ENCODE data around the gene CRTC3.
"Not testable (repeated sequence)": the region's sequence is repeated elsewhere in the genome, so short reads cannot be mapped to it uniquely, and the experiment has no call there.

CRTC3 gene

GRCh38 chr15:90523373-90523772 is 6.3 kb upstream of the CRTC3 start:
- DNase-seq (ENCODE audit: low read depth): no peak

GRCh38 chr15:90524018-90524803 is 5.5 kb upstream of the CRTC3 start:
- DNase-seq (ENCODE audit: low read depth): not testable (repeated sequence)

- DNase-seq (ENCODE audit: low read depth): no peak
Observed at GRCh38 chr15:90529011-90529370, 732 bp upstream of the CRTC3 start.

GRCh38 chr15:90530250-90531051 is 728 bp downstream of the CRTC3 start:
- no peak for DNase-seq (ENCODE audit: low read depth)

- DNase-seq (ENCODE audit: low read depth): no peak
Observed at GRCh38 chr15:90531147-90531546, 1.4 kb downstream of the CRTC3 start.

- DNase-seq (ENCODE audit: low read depth): no peak
Observed at GRCh38 chr15:90535254-90535653, 5.5 kb downstream of the CRTC3 start.

GRCh38 chr15:90539789-90540188 is 10.1 kb downstream of the CRTC3 start:
- no peak for DNase-seq (ENCODE audit: low read depth)

GRCh38 chr15:90540768-90541167 is 11.0 kb downstream of the CRTC3 start:
- DNase-seq (ENCODE audit: low read depth): no peak

GRCh38 chr15:90545095-90545494 is 15.4 kb downstream of the CRTC3 start:
- DNase-seq (ENCODE audit: low read depth): no peak

- no peak for DNase-seq (ENCODE audit: low read depth)
Observed at GRCh38 chr15:90547540-90547939, 17.8 kb downstream of the CRTC3 start.

GRCh38 chr15:90550919-90551318 is 21.2 kb downstream of the CRTC3 start:
- no peak for DNase-seq (ENCODE audit: low read depth)

GRCh38 chr15:90552162-90552928 is 22.6 kb downstream of the CRTC3 start:
- DNase-seq (ENCODE audit: low read depth): peak; percentile 89

GRCh38 chr15:90552929-90553211 is 23.1 kb downstream of the CRTC3 start:
- no peak for DNase-seq (ENCODE audit: low read depth)

- peak; percentile 83 for DNase-seq (ENCODE audit: low read depth)
Observed at GRCh38 chr15:90553248-90553745, 23.6 kb downstream of the CRTC3 start.

- DNase-seq (ENCODE audit: low read depth): peak; percentile 62
Observed at GRCh38 chr15:90557186-90558084, 27.7 kb downstream of the CRTC3 start.

- no peak for DNase-seq (ENCODE audit: low read depth)
Observed at GRCh38 chr15:90558171-90558573, 28.4 kb downstream of the CRTC3 start.

GRCh38 chr15:90559119-90559518 is 29.4 kb downstream of the CRTC3 start:
- no peak for DNase-seq (ENCODE audit: low read depth)

GRCh38 chr15:90560229-90560776 is 30.6 kb downstream of the CRTC3 start:
- peak; percentile 98 for DNase-seq (ENCODE audit: low read depth)

- peak; percentile 44 for DNase-seq (ENCODE audit: low read depth)
Observed at GRCh38 chr15:90561344-90562244, 31.9 kb downstream of the CRTC3 start.

- no peak for DNase-seq (ENCODE audit: low read depth)
Observed at GRCh38 chr15:90562669-90563068, 32.9 kb downstream of the CRTC3 start.
